Measurements from ENCODE around the gene MUS81. TPM values are rescaled to one million over a fixed set of nuclear protein-coding genes. Genes with fewer than 3 reads are reported as not detected.
A peak's percentile ranks its signal among the peaks of the same experiment; 100 is the strongest.

MUS81 gene
- total RNA-seq, 1 donor from 2014 or later: 71.8 TPM

DNA sequence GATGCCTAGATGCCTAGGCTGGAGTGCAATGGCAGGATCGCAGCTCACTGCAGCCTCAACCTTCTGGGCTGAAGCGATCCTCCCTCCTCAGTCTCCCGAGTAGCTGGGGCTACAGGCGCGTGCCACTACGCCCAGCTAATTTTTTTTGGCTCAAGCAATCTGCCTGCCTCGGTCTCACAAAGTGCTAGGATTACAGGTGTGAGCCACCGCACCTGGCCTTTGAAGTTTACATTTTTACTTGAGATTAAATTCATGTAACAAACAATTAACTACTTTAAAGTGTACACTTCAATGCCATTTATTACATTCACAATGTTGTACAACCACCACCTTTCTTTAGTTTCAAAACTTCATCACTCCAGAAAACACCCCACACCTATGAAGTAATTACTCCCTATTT lies 43.5 kb downstream of the MUS81 start:
- no peak for DNase-seq (ENCODE audit: low read depth)
- TF ChIP-seq CTCF (conservative IDR thresholded peaks at IDR 0.05; ENCODE audit: low read depth, low read length): no peak
- H3K4me3 ChIP-seq (ENCODE audit: low read depth, low read length): no peak overlapping the region

GRCh38 chr11:65906602-65907001 lies 46.4 kb downstream of the MUS81 start:
- no peak for DNase-seq (ENCODE audit: low read depth)
- TF ChIP-seq CTCF (conservative IDR thresholded peaks at IDR 0.05; ENCODE audit: low read depth, low read length): no peak
- H3K4me3 ChIP-seq (ENCODE audit: low read depth, low read length): no peak overlapping the region

DNA sequence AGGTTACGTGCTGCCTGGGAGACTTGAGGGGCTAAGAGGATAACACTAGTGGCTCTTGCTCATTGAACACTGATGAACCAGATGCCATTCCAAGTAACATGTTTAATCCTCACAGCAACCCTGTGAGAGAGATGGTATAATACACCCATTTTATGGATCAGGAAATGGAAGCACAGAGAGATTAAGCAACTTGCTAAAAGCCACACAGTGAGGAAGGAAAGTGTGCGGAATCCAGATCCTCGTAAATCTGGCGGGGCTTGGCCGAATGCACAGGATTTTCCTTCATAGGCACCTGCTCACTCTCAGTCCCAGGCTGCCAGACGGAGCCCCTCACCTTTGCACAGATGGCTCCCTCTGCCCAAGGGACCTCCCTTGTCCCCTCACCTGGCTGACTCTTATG lies 47.6 kb downstream of the MUS81 start:
- no peak for DNase-seq (ENCODE audit: low read depth)
- no peak overlapping the region for H3K4me3 ChIP-seq (ENCODE audit: low read depth, low read length)
- TF ChIP-seq CTCF (conservative IDR thresholded peaks at IDR 0.05; ENCODE audit: low read depth, low read length): no peak

DNA sequence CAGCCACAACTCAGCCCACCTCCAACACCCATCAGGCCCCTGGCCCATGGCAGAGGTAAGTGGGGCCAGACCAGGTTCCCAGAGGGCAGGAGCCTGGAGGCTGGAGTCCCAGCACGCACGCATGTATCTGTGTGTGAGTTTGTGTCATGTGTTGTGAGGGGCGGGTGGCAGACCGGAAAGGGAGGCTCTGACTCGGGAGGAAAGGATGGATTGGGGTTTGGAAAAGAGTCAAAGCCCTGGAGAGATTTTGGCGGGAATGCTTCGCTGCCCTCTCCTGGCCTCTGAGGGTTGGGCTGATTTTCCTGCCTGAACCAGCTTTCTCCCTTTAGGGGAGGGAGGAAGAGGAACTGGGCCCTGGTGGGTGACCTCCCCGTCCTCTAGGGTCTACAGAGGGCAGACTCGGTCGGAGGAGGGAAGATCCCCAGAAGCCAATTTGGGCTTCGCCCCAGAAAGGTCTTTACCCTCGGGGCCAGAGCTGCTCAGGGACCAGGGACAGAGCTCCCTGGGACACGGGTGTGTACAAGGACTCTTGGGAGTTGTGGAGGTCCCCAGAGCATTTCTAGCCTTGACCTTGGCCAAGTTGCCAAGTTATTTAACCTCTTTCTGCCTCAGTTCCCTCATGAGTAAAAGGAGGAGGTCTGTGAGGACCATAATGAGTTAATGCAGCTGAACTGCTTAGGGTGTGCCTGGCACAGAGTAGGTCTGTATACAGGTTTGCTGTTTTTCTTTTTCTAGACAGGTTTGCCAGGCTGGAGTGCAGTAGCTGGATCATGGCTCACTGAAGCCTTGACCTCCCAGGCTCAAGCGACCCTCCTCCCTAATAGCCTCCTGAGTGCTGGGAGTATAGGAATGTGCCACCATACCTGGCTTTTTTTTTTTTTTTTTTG lies 51.7 kb downstream of the MUS81 start:
- no peak overlapping the region for H3K4me3 ChIP-seq (ENCODE audit: low read depth, low read length)
- no peak for DNase-seq (ENCODE audit: low read depth)
- peak; percentile 32 for TF ChIP-seq CTCF (conservative IDR thresholded peaks at IDR 0.05; ENCODE audit: low read depth, low read length)

DNA sequence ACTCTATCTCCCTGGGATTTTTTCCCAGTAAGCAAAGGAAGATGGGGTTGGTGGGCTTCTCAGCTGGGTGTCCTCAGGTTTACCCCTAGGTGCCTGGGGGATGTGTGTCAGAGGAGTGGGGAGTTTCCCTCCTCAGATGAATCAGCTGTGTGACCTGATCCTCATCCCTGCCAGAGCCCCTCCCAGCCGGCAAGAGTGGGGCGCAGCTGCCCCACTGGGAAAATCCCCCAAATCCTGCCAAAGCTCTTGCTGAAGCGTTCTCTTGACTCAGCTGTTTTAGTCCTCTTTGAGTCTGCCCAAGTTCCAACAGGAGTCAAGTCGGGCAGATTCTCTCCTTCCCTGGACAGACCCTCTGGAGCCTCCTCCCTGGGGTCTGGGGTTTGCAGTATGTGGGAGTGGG lies 52.6 kb downstream of the MUS81 start:
- DNase-seq (ENCODE audit: low read depth): no peak
- no peak overlapping the region for H3K4me3 ChIP-seq (ENCODE audit: low read depth, low read length)
- no peak for TF ChIP-seq CTCF (conservative IDR thresholded peaks at IDR 0.05; ENCODE audit: low read depth, low read length)

- no peak for DNase-seq (ENCODE audit: low read depth)
- no peak overlapping the region for H3K4me3 ChIP-seq (ENCODE audit: low read depth, low read length)
- TF ChIP-seq CTCF (conservative IDR thresholded peaks at IDR 0.05; ENCODE audit: low read depth, low read length): no peak
These were observed 55.0 kb downstream of the MUS81 start for GRCh38 chr11:65915101-65915820.
